ENCODE data around the gene ARMCX2. TPM values are rescaled to one million over a fixed set of nuclear protein-coding genes. Genes with fewer than 3 reads are reported as not detected.
A peak's percentile ranks its signal among the peaks of the same experiment; 100 is the strongest.

Gene ARMCX2
- total RNA-seq, 2 donors from 2014 or later = 34.2 to 43.9 TPM

DNA sequence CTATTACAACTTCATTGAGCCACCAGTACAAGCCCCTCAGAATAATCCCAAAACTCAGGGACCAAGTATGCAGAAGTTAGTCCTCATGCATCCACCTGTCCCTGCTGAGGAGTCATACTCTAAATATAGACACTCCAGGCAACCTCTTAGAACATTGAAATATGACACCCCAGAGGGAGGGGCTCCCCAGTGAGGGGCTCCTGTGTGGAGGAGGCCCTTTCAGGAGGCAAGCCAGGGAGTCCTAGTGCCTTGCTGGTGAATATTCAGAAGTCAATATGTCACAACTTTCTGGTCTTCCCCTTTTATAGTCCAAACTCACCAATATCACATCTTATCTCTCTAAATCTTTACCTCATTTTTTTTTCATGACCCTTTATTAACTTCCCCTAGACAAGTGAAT, 40.3 kb downstream of the ARMCX2 start:
- H3K4me1 ChIP-seq = peaks cover 0 to 11% of the 10 kb centered on the region in 2 donors
- no peaks in the 10 kb centered on the region for H3K9me3 ChIP-seq
- no peak for TF ChIP-seq CTCF (IDR thresholded peaks at IDR 0.05)
- H3K36me3 ChIP-seq = no peaks in the 10 kb centered on the region
- no peaks in the 10 kb centered on the region for H3K27me3 ChIP-seq
- H3K27ac ChIP-seq = no peak overlapping the region
- no peak for DNase-seq (ENCODE audit: low spot score)
- H3K4me3 ChIP-seq = no peak overlapping the region

GRCh38 chrX:101617211-101618191, 42.1 kb downstream of the ARMCX2 start, which contains the start of gene ARMCX6:
Gene ARMCX6 (minus strand): TSS chrX:101618000. CDS start chrX:101616620, 1,380 bp downstream.
- Histone ChIP-seq H3K4me3 (peak within 1 kb of the TSS; percentile 58), H3K36me3 (no peaks in the 10 kb centered on the region), H3K27ac (peak within 1 kb of the TSS; percentile 75 to 82), H3K9me3 (no peaks in the 10 kb centered on the region), H3K4me1 (peaks cover 0 to 7% of the 10 kb centered on the region in 2 donors), H3K27me3 (no peaks in the 10 kb centered on the region)
- DNase-seq (ENCODE audit: low spot score) = peak; percentile 88
- peak; percentile 27 to 65 for TF ChIP-seq CTCF (IDR thresholded peaks at IDR 0.05)

- Histone ChIP-seq H3K9me3 (no peaks in the 10 kb centered on the region), H3K4me1 (no peaks in the 10 kb centered on the region), H3K27ac (no peak overlapping the region), H3K36me3 (no peaks in the 10 kb centered on the region), H3K4me3 (no peak overlapping the region), H3K27me3 (no peaks in the 10 kb centered on the region)
- no peak for DNase-seq (ENCODE audit: low spot score)
- TF ChIP-seq CTCF (IDR thresholded peaks at IDR 0.05) = no peak
Observed at GRCh38 chrX:101605728-101606127, 53.9 kb downstream of the ARMCX2 start.

Other genes with a start within 250 kb of the ARMCX2 start
- 1 to 10 TPM; 5.9 to 9.5 TPM for gene ARMCX4, start 174.4 kb downstream of the ARMCX2 start, total RNA-seq
- 10 to 100 TPM; 27.2 to 33.4 TPM for gene ARMCX1, start 109.3 kb downstream of the ARMCX2 start, total RNA-seq
- 10 to 100 TPM; 12.3 to 18.9 TPM for gene ARMCX6, start 41.9 kb downstream of the ARMCX2 start, total RNA-seq
- 10 to 100 TPM; 40.6 to 57.7 TPM for gene ARMCX3, start 36.7 kb downstream of the ARMCX2 start, total RNA-seq